Lung (tissue), 12 donors: ENCODE data around the gene RIGI. TPM values are rescaled to one million over a fixed set of nuclear protein-coding genes. Genes with fewer than 3 reads are reported as not detected.

Experiments used
- ATAC-seq: fragments of 200-7000 bp; cut with Tn5 transposase; one replicate; pipeline ENCODE4 v1.9.1; 2020; ENCODE audit warnings: moderate number of reproducible peaks; ENCODE audit not compliant: insufficient read depth, low FRiP score
- DNase-seq, 3 donors: peaks; one replicate each; pipeline ENCODE4 v3.0.0-alpha.2; 2013 to 2017
- H3K27ac ChIP-seq, 2 donors: one replicate each; pipeline ENCODE4 v1.5.1; 2013; ENCODE audit warnings: mild to moderate bottlenecking in 2 of 2, moderate library complexity in 2 of 2, control low read depth in 1 of 2, inconsistent platforms in 1 of 2, low read depth in 1 of 2, low read length in 1 of 2
- H3K27me3 ChIP-seq, 3 donors: one replicate each; pipeline ENCODE4 v1.5.1; 2013; ENCODE audit warnings: low read length in 2 of 3; ENCODE audit not compliant: control insufficient read depth in 3 of 3, insufficient read depth in 3 of 3
- H3K36me3 ChIP-seq, 4 donors: one replicate each; pipeline ENCODE4 v1.5.1; 2013; ENCODE audit warnings: low read length in 4 of 4, mild to moderate bottlenecking in 1 of 4, moderate library complexity in 1 of 4; ENCODE audit not compliant: control insufficient read depth in 4 of 4, insufficient read depth in 4 of 4
- H3K4me1 ChIP-seq, 5 donors: one replicate each; pipeline ENCODE4 v1.5.1; 2013; ENCODE audit warnings: low read length in 5 of 5, mild to moderate bottlenecking in 2 of 5, moderate library complexity in 1 of 5; ENCODE audit not compliant: control insufficient read depth in 5 of 5, insufficient read depth in 5 of 5
- H3K4me3 ChIP-seq: one replicate; pipeline ENCODE4 v1.5.1; 2013; ENCODE audit warnings: mild to moderate bottlenecking, control low read depth, moderate library complexity
- H3K9ac ChIP-seq, 2 donors: one replicate each; pipeline ENCODE4 v1.5.1; 2013; ENCODE audit warnings: low read length in 2 of 2, control low read depth in 1 of 2; ENCODE audit not compliant: insufficient read depth in 1 of 2
- H3K9me3 ChIP-seq, 4 donors: one replicate each; pipeline ENCODE4 v1.5.1; 2013; ENCODE audit warnings: low read length in 3 of 4, mild to moderate bottlenecking in 1 of 4, moderate library complexity in 1 of 4; ENCODE audit not compliant: control insufficient read depth in 4 of 4, insufficient read depth in 3 of 4
- CTCF ChIP-seq: IDR thresholded peaks from 2 replicates; pipeline ENCODE4 v1.5.1; 2012; ENCODE audit warnings: mild to moderate bottlenecking; ENCODE audit errors: control extremely low read depth, extremely low read depth
- WGBS, 2 donors: extraction: QIAGEN DNeasy Blood & Tissue Kit; methylation state at CpG; one replicate each; pipeline ENCODE4 v1.1.7; 2013; 5-methylcytosine and 5-hydroxymethylcytosine counted together
- polyA plus RNA-seq, 2 donors: library from polyadenylated mRNA; stranded (reverse); fragments of 200-250 nt; gene quantifications; one replicate each; pipeline ENCODE4 v1.2.1, GENCODE V29; 2013
- total RNA-seq, 2 donors: library from RNA; depleted of rRNA in 1 of 2; stranded (reverse); fragments of >200 nt in 1 of 2; gene quantifications; one replicate each; pipeline ENCODE4 v1.2.1, GENCODE V29; 2014 to 2021
- donor health status: control.
- donor health status: control.
- donor health status: Bipolar disorder and iron deficiency.
- donor health status: healthy.
- donor health status: DM: yes; HTN: yes; CAD: no.

RIGI gene
- total and polyA plus RNA-seq, 4 donors: 4.8 to 17.9 (median 8.8) TPM

GRCh38 chr9:32502464-32502863 is 23.5 kb downstream of the RIGI start:
- ATAC-seq (no peak), DNase-seq (no peak)
- no peak overlapping the region for H3K4me3 ChIP-seq
- no peaks in the 10 kb centered on the region for H3K27me3 ChIP-seq
- H3K36me3 ChIP-seq: peaks cover 0 to 8% (median 3%) of the 10 kb centered on the region in 4 donors
- H3K9ac ChIP-seq: no peak overlapping the region
- no peak for TF ChIP-seq CTCF
- no peaks in the 10 kb centered on the region for H3K9me3 ChIP-seq
- 76 to 80% methylated on average over 4 of the region's 4 CpGs for WGBS, 2 donors
- no peaks in the 10 kb centered on the region for H3K4me1 ChIP-seq
- H3K27ac ChIP-seq: no peak overlapping the region

- Histone ChIP-seq H3K27me3 (no peaks in the 10 kb centered on the region), H3K9ac (no peak overlapping the region), H3K36me3 (peaks cover 0 to 8% (median 3%) of the 10 kb centered on the region in 4 donors), H3K9me3 (no peaks in the 10 kb centered on the region), H3K4me3 (no peak overlapping the region), H3K4me1 (no peaks in the 10 kb centered on the region), H3K27ac (no peak overlapping the region)
- ATAC-seq (no peak), DNase-seq (no peak)
- TF ChIP-seq CTCF: no peak
- 92 to 94% methylated on average over 1 of the region's 1 CpG for WGBS, 2 donors
Observed at GRCh38 chr9:32501868-32502267, 24.1 kb downstream of the RIGI start.

- no peaks in the 10 kb centered on the region for H3K9me3 ChIP-seq
- H3K9ac ChIP-seq: no peak overlapping the region
- no peak for TF ChIP-seq CTCF
- no peak overlapping the region for H3K4me3 ChIP-seq
- no peaks in the 10 kb centered on the region for H3K4me1 ChIP-seq
- ATAC-seq (no peak), DNase-seq (no peak)
- 55 to 87% methylated on average over 2 of the region's 2 CpGs for whole genome bisulfite sequencing, 2 donors
- peaks cover 0 to 9% (median 3%) of the 10 kb centered on the region in 4 donors for H3K36me3 ChIP-seq
- no peaks in the 10 kb centered on the region for H3K27me3 ChIP-seq
- H3K27ac ChIP-seq: no peak overlapping the region
Observed at GRCh38 chr9:32500768-32501167, 25.2 kb downstream of the RIGI start.

- no peak overlapping the region for H3K9ac ChIP-seq
- H3K4me3 ChIP-seq: no peak overlapping the region
- H3K36me3 ChIP-seq: peaks cover 0 to 9% (median 3%) of the 10 kb centered on the region in 4 donors
- H3K9me3 ChIP-seq: no peaks in the 10 kb centered on the region
- no peak for TF ChIP-seq CTCF
- no peaks in the 10 kb centered on the region for H3K4me1 ChIP-seq
- ATAC-seq (no peak), DNase-seq (no peak)
- H3K27ac ChIP-seq: no peak overlapping the region
- no peaks in the 10 kb centered on the region for H3K27me3 ChIP-seq
Observed at GRCh38 chr9:32497921-32498320, 28.1 kb downstream of the RIGI start.
